Measurements from ENCODE around the gene ARHGEF25. TPM values are rescaled to one million over a fixed set of nuclear protein-coding genes. Genes with fewer than 3 reads are reported as not detected.
A peak's percentile ranks its signal among the peaks of the same experiment; 100 is the strongest.

The ARHGEF25 gene
- total RNA-seq, 1 experiment from 2014 or later, result 2.2 TPM

- no TSS peak for BruUV-seq (replicated peaks)
- H3K4me3 Mint-ChIP-seq (ENCODE audit: low read depth, unreplicated experiment), result peak overlapping the region; percentile 67
- peaks cover 100% of the 10 kb centered on the region for H3K27me3 Mint-ChIP-seq (ENCODE audit: unreplicated experiment)
Observed at GRCh38 chr12:57621497-57622292, 10.5 kb downstream of the ARHGEF25 start.

GRCh38 chr12:57622293-57623245 lies 11.3 kb downstream of the ARHGEF25 start:
- no TSS peak for BruUV-seq (replicated peaks)
- no peak for DNase-seq
- Mint-ChIP-seq H3K27me3 (ENCODE audit: unreplicated experiment) (peaks cover 99% of the 10 kb centered on the region), H3K27ac (ENCODE audit: unreplicated experiment) (no peak overlapping the region), H3K4me1 (ENCODE audit: low read depth, unreplicated experiment) (peaks cover 15% of the 10 kb centered on the region), H3K36me3 (ENCODE audit: insufficient read depth, unreplicated experiment) (no peaks in the 10 kb centered on the region), H3K9me3 (ENCODE audit: low read depth, unreplicated experiment) (no peaks in the 10 kb centered on the region), H3K4me3 (ENCODE audit: low read depth, unreplicated experiment) (peak overlapping the region; percentile 67)
- CTCF ChIA-PET, result interaction anchor here (0.7 to 1.4 kb wide), 2 partner anchors 31 to 39 kb away, joined by 6 to 7 read pairs; partner anchors contain the start of gene PIP4K2C
- TF ChIP-seq CTCF (IDR thresholded peaks at IDR 0.05; ENCODE audit: unreplicated experiment), result no peak
- intact Hi-C loops (cut with micrococcal nuclease; ENCODE audit: unreplicated experiment), result loop anchor here (10.0 kb wide), 1 partner anchor 168 kb away; the partner anchor contains the start of genes GLI1 and INHBE

More at GRCh38 chr12:57621497-57622292, 10.5 kb downstream of the ARHGEF25 start:
- Mint-ChIP-seq H3K36me3 (ENCODE audit: insufficient read depth, unreplicated experiment) (no peaks in the 10 kb centered on the region), H3K4me1 (ENCODE audit: low read depth, unreplicated experiment) (peaks cover 15% of the 10 kb centered on the region), H3K27ac (ENCODE audit: unreplicated experiment) (no peak overlapping the region), H3K9me3 (ENCODE audit: low read depth, unreplicated experiment) (no peaks in the 10 kb centered on the region)
- peak; percentile 76 for DNase-seq
- peak; percentile 96 for TF ChIP-seq CTCF (IDR thresholded peaks at IDR 0.05; ENCODE audit: unreplicated experiment)
- CTCF ChIA-PET, result interaction anchor here (0.6 to 2.7 kb wide), 4 partner anchors 28 to 1326 kb away, joined by 3 to 16 read pairs (median 5); no protein-coding TSS in a partner anchor
- intact Hi-C loops (cut with micrococcal nuclease; ENCODE audit: unreplicated experiment), result loop anchor here (1.0 to 10.0 kb wide), 2 partner anchors 38 to 167 kb away; partner anchors contain the start of genes GLI1 and INHBE

- CTCF ChIA-PET, result interaction anchor here (1.4 kb wide), 1 partner anchor 40 kb away, joined by 6 read pairs; no protein-coding TSS in a partner anchor
- TF ChIP-seq CTCF (IDR thresholded peaks at IDR 0.05; ENCODE audit: unreplicated experiment), result no peak
Observed at GRCh38 chr12:57623385-57623784, 12.2 kb downstream of the ARHGEF25 start.

GRCh38 chr12:57623811-57624390 lies 12.7 kb downstream of the ARHGEF25 start:
- H3K9me3 Mint-ChIP-seq (ENCODE audit: low read depth, unreplicated experiment), result no peaks in the 10 kb centered on the region
- H3K27me3 Mint-ChIP-seq (ENCODE audit: unreplicated experiment), result peaks cover 86% of the 10 kb centered on the region

More at GRCh38 chr12:57623385-57623784, 12.2 kb downstream of the ARHGEF25 start:
- DNase-seq, result no peak
- no peaks in the 10 kb centered on the region for H3K9me3 Mint-ChIP-seq (ENCODE audit: low read depth, unreplicated experiment)
- BruUV-seq (replicated peaks), result no TSS peak
- H3K4me1 Mint-ChIP-seq (ENCODE audit: low read depth, unreplicated experiment), result peaks cover 15% of the 10 kb centered on the region
- H3K4me3 Mint-ChIP-seq (ENCODE audit: low read depth, unreplicated experiment), result no peak overlapping the region
- no peaks in the 10 kb centered on the region for H3K36me3 Mint-ChIP-seq (ENCODE audit: insufficient read depth, unreplicated experiment)
- intact Hi-C loops (cut with micrococcal nuclease; ENCODE audit: unreplicated experiment), result loop anchor here (10.0 kb wide), 1 partner anchor 169 kb away; the partner anchor contains the start of genes GLI1 and INHBE
- H3K27ac Mint-ChIP-seq (ENCODE audit: unreplicated experiment), result no peak overlapping the region
- peaks cover 91% of the 10 kb centered on the region for H3K27me3 Mint-ChIP-seq (ENCODE audit: unreplicated experiment)

More at GRCh38 chr12:57623811-57624390, 12.7 kb downstream of the ARHGEF25 start:
- DNase-seq, result no peak
- intact Hi-C loops (cut with micrococcal nuclease; ENCODE audit: unreplicated experiment), result loop anchor here (10.0 kb wide), 1 partner anchor 169 kb away; the partner anchor contains the start of genes GLI1 and INHBE
- no peak for TF ChIP-seq CTCF (IDR thresholded peaks at IDR 0.05; ENCODE audit: unreplicated experiment)
- Mint-ChIP-seq H3K27ac (ENCODE audit: unreplicated experiment) (no peak overlapping the region), H3K4me3 (ENCODE audit: low read depth, unreplicated experiment) (no peak overlapping the region), H3K36me3 (ENCODE audit: insufficient read depth, unreplicated experiment) (no peaks in the 10 kb centered on the region), H3K4me1 (ENCODE audit: low read depth, unreplicated experiment) (peaks cover 15% of the 10 kb centered on the region)
- no TSS peak for BruUV-seq (replicated peaks)
- CTCF ChIA-PET, result no interaction called here
